GM18499 (cell line): ENCODE data around the gene CCDC188.

Experiments
- ATAC-seq: cut with Tn5 transposase; IDR thresholded peaks from one replicate; pipeline ENCODE4 v1.9.1; 2021; ENCODE audit warnings: moderate number of reproducible peaks; ENCODE audit not compliant: insufficient read depth, unreplicated experiment

Gene CCDC188

DNA sequence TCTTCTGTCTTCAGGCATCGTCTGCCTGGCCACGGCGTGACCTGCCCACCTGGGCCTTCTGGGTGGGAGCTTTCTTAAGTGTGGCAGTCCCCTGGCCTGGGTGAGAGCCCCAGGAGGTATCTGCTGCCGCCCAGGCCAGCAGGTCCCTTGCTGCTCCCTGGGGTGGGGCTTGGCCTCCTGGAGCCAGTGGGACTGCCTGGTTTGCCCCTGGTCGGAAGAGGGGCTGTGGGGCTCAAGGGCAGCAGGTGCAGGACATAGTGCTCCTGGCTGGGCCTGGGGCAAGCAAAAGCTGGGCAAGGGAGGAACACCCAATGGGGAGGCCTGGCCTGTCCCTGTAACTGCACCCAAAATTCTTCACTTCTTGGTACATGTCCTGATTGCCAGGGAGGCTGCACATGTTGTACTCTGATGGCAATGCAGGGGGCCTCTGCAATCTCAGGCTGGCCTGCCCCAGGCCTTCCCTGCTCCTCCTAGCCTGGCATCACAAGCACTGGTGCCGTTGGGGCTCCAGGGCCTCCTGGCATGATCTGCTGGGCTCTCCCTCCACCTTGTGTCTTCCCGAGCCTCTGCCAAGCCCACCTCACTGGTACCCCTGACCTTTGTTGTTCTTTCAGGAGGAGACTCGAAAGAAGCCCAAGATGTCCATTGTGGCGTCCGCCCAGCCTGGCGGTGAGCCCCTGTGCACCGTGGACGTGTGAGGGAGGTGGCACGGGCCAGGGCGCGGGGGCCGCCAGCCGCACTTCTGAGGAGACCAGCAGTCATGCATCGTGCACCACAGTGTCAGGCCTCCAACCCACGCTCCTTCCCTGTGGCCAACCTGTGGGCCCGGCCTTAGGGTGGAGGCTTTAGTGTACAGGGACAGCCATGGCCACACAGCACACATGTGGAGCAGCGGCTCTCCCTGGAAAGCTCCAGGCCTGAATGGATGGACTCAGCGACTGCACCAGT, 41.2 kb downstream of the CCDC188 start:
- no peak for ATAC-seq

DNA sequence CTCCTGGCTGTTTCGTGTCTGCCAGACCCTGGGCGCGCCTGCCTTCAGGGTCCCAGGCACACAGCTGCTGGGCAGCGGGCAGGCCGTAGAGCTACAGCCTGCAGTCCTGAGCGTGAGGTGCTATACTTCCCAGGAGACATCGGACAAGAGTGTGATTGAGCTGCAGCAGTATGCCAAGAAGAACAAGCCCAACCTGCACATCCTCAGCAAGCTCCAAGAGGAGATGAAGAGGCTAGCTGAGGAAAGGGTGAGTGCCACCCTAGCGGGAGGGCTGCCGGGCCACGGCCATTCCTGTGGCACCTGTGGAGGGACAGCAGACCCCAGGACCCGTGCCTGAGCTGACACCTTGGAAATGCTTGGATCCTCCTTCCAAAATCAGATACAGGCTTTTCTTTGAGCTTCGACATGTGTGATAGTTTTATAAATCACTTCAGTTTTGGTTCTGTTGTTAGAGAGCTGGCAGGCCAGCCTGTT, 42.1 kb downstream of the CCDC188 start:
- no peak for ATAC-seq

DNA sequence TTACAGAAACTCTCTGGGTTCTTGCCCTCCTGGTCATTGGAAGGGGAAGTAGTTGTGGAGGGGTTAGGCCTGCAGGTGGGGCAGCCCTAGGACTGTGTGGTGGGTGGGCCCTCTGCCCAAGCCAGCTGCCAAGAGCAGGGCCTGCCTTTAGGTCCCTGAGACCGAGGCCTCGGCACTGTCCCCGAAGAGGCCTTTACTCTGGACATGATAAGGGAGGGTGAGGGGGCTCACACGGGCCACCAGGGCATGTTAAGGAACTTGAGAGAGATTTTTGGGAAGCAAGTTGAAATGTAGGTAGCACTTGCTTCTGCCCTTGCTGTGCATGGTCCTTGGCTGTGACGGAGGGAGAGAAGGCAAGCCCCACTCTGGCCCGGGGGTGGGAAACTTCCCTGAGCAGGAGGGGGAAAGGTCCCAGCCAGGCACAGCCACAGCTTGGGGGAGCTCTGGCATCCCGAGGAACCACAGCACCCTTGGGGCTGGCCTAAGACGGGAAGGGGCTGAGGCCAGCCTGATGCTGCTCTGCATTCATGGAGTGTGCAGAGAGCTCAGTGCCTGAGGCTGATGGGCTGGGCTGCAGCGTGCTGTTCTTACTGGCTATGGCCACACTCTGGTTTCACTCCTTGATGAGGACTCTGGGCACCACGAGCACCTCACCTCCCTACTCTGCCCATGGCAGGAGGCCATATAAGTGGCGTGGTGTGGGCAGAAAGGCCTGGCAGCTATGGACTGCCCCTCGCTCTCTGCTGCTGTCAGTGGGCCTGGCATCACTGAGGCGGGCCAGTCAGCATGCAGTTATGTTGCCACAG, 42.7 kb downstream of the CCDC188 start:
- ATAC-seq, result no peak

DNA sequence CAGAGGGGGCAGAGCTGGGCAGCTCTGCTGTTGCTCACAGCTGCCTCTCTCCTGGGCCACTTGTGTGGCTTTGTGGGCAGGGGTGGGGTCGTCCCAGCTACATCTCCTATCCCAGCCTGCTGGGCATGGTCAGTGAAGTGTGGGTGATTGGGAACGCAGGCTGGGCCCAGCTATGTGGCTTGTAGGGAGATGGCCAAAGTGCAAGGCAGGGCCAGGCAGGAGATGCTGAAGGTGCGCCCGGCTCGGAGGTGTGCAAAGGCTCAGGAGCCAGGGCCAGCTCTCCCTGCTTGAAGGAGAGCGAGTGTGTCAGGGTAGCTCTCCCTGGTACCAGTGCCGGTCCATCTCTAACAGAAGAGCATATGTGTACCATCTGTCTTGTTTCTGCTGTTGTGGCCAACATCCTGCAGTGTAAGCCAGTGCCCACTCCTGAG, 43.4 kb downstream of the CCDC188 start:
- ATAC-seq, result no peak

DNA sequence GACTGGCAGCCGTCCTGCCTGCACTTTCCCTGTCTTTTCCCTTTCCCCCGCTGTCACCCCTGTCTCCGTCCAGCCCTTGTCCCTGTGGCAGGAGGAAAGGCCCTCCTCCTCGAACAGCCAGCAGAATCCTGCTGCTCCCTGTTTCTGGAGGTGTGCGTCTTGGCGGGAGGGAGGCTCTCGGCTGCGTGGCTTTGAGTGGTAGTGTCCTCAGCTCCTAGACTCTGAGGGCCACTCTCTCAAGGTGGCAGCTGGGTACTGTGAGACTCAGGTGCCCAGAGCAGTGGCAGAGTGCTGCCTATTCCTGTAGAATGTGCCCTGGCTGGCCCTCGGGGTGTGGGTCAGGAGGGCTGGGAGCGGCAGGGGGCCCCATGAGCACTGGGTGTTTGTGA, 44.0 kb downstream of the CCDC188 start:
- no peak for ATAC-seq

DNA sequence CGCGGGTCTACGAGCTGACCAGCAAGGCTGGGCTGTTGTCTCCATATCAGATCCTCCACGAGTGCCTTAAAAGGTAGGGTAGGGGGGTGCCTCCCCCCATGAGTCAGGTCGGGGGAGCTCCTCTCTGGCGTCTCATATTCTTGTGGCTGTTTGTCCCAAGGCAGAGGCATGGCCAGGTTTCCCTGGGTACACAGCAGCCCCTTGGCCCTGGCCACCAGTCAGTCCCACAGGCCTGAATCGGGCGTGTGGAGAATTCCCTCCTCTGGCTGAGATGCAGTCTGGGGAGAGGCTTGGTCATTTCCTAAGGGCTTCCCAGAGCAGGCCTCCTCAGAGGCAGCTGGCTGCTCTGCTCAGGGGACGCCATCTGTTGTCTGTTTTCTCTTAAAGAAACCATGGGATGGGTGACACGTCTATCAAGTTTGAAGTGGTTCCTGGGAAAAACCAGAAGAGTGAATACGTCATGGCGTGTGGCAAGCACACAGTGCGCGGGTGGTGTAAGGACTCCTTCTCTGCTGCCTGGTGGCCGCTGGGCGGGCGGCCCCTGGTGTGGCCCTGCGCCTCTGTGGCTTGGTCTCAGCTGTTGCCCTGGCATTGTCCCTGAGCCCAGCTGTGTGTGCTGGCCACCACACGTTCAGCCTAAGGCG, 44.5 kb downstream of the CCDC188 start:
- no peak for ATAC-seq

DNA sequence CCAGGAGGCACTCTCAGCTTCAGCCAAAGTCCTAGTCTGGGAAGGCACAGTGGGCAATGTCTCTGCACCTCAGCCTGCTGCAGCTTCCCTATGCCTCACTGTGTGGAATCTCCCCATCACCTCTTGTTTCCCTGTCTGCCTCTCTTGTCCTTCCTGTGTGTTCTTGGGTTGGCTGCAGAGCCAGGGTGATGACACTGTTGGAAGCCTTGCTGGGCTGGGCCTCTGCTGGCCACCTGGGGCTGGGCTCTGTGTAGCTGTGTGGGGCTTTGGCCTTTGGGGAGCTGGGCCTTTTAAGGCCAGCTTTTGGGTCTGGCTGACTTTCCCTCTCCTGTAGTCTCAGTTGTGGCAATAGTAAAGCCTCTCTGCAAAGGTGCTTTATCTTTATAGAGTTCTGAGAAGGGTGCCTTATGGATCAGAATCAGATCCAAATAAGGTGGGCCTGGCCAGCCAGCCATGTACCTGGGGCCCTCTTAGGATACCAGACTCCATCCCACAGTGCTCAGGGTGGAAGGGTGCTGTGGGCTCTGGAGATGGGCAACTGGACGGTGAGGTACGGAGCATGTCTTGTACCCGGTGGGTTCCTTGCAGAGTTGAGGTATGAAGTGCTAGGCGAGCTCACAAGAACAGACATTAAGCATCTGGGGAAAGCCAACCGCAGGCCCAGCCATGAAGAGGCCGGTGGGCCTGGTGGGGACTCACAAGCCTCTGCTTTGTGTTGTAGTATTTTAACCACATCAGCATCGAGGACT, 45.2 kb downstream of the CCDC188 start:
- ATAC-seq, result no peak

DNA sequence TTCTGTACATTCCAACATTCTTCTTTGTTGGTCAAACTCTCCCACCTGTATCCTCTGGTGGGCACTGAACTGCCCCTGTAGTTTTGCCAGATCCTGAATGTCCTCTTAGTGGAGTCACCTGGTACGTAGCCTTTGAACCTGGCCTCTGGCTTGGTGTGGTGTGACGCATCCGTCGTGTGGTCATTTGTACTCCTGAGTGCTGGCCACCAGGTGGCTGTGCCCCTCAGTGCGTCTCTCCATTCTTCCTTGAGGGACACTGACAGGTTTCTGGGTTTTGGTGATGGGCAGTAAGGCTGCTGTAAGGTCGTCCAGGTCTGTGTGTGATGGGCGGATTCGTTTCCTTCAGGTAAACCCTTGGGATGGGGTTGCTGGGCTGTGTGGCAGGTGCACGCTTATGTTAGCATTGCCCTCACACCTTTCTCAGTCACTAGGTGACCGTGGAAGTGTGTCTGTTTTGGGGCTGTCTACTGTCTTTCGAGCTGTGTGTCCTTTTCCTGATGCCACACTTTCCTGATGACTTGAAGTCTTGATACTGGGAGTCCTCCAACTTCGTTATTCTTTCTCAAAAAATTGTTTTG, 48.6 kb downstream of the CCDC188 start:
- no peak for ATAC-seq

DNA sequence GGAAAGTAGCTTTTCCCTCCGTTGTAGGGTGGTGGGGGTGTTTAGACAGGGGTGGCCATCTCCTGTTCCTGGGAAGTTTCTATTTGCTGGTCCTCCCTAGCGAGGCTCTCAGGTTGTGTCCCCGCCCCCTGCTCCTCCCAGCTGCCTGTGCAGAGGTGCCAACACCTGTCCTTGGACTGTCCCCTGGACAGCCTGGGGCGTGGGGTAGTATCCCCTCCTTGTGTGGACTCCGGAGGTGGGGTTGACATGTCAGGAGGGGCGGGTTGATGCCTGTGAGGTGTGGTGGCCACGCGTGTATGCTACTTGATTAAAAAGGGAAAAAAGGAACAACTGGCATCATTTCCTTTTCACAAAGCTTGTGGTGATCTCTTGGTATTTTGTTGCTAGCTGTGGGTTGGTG, 49.2 kb downstream of the CCDC188 start:
- no peak for ATAC-seq

DNA sequence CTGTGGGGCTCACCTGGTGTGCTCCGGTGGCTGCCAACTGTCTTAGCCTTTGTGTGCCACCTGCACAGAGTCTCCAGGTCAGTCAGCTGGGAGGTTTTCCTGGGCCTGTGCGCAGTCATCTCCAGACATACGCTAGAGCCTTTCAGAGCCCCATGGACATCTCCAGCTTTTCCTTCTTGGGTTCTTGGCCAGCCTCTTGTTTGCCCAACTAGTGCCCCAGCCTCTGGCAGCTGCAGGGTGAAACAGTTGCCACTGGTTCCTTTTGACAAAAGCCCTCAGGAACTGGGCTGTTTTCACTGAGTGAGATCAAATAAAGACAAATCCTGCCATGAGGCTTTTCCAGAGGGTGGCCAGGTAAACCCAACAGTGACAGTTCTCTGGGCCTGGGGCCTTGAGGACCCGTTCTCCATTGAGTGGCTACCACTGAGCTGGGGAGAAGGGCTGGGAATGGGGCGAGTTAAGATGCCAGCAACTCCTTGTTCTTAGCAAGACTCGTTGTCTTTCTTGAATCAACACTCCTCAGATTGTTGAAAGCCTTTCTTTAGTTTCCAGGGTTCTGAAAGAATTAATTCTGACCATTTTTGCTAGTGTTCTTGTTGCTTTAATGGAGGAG, 51.6 kb downstream of the CCDC188 start:
- no peak for ATAC-seq
